GM18519 (cell line): Measurements from ENCODE around the gene ENTPD8.
"Not testable (repeated sequence)": the region's sequence is repeated elsewhere in the genome, so short reads cannot be mapped to it uniquely, and the experiment has no call there.

Source experiments
- ATAC-seq: cut with Tn5 transposase; IDR thresholded peaks from one replicate; pipeline ENCODE4 v1.9.1; 2021; ENCODE audit warnings: mild to moderate bottlenecking, moderate library complexity; ENCODE audit not compliant: unreplicated experiment, low FRiP score

Gene ENTPD8

DNA sequence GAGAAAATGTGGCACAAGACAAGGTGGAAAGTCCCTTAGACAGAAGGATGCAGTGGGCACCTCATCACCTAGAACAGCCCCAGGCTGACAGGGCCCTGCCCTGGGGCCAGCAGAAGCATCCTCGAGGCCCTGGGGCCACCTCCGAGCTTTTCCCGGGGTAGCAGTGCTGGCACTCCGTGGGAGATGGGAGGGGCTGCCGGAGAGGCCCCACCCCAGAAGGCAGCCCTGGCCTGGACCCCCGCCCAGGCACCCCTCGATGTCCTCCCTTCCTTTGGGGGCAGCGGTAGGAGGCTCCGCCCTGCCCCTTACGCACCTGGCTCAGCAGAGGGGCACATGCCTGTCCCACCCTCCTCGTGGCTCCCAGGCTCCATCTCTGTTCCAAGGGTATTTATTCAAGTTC lies 35.7 kb upstream of the ENTPD8 start:
- ATAC-seq, result no peak

DNA sequence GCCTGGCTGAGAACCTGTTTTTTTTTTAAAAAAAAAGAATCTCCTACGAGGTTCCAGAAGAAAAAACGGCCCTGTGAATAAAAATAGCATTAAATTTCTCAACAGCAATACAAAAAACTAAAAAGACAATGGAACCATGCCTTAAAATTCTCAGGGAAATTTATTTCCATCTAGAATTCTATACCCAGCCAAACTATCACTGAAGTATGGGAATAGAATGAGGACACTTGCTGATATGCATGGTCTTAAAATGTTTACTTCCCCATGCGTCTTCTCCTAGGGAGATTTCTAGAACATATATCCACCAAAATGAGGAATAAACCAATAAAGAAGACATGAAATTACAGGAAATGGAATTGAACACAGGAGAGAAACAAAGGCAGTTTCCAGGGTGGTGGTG lies 34.5 kb upstream of the ENTPD8 start:
- no peak for ATAC-seq

DNA sequence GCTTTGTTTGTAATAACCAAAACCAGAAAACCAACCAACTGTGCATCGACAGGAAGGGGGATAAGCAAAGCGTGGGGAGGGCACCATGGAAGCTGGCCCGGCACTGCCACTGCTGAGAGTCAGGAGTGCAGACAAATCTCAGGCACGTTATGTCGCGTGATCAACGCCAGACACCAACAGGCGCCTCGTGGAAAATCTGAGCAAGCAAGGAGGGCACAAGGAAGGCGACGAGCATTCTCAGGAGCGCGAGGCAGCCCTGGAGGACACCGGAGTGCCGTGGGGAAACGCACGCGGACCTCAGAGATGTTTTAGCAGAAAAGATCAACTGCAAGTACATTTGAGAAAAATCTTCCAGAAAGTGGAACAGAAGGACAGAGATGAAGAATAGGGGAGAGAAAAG lies 33.1 kb upstream of the ENTPD8 start:
- no peak for ATAC-seq

DNA sequence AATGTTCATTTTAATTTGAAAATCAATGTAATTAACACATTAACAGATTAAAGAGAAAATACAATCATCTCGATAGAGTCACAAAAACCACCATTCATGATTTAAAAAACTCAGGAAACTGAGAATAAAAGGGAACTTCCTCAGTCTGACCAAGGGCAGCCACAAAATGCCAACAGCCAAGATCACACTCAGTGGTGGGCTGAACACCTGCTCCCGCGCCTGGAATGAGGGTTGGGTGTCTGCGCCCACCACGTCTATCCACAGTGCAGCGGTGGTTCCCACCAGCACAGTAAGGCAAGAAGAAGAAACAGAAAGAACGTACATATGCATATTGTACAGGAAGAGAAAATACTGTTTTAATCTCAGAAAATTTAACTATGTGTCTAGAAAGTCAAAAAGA lies 29.6 kb upstream of the ENTPD8 start:
- no peak for ATAC-seq

DNA sequence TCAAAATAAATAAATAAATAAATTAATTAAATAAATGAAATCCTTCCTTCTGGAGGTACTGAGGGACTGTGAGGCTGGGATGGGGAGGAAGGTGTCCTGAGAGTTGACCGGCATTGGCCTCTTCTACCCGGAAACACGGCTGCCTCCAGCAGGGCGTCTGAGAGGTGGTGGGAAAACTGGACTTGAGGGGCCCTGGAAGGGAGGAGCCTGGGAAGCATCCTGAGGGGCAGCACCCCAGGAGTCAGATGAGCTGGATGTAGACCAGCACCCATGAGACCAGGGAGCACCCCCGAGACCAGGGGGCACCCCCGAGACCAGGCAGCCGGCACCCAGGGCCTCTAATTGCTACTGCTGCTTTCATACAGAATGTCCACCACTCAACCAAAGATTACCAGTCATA lies 26.7 kb upstream of the ENTPD8 start:
- no peak for ATAC-seq

DNA sequence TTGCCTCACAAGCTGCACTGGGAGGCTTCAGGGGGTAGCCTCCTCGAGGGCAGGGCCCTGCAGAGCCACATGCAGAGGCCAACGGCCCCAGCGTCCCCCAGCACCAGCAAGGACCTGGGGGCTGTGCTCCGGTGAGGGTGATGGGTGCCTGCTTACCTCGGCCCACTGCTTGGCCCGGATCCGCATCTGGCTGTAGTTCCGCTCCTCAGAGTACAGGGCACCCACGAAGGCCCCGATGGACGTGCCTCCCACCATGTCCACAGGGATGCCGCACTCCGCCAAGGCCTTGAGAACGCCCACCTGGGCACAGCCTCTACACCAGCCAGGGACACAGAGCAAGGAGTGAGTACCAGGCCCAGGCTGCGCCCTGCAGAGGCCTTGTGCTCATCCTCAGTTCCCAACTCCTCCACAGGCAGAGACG lies 26.0 kb upstream of the ENTPD8 start:
- ATAC-seq, result no peak

DNA sequence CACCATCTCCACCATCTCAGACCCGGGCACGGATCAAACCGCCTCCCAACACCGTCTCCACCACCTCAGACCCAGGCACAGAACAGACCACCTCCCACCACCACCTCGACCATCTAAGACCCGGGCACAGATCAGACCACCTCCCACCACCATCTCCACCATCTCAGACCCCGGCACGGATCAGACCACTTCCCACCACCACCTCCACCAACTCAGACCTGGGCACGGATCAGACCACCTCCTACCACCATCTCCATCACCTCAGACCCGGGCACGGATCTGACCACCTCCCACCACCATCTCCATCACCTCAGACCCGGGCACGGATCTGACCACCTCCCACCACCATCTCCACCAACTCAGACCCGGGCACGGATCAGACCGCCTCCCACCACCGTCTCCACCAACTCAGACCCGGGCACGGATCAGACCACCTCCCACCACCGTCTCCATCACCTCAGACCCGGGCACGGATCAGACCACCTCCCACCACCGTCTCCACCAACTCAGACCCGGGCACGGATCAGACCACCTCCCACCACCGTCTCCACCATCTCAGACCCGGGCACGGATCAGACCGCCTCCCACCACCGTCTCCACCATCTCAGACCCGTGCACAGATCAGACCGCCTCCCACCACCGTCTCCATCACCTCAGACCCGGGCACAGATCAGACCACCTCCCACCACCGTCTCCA lies 25.4 kb upstream of the ENTPD8 start:
- ATAC-seq, result not testable (repeated sequence)

DNA sequence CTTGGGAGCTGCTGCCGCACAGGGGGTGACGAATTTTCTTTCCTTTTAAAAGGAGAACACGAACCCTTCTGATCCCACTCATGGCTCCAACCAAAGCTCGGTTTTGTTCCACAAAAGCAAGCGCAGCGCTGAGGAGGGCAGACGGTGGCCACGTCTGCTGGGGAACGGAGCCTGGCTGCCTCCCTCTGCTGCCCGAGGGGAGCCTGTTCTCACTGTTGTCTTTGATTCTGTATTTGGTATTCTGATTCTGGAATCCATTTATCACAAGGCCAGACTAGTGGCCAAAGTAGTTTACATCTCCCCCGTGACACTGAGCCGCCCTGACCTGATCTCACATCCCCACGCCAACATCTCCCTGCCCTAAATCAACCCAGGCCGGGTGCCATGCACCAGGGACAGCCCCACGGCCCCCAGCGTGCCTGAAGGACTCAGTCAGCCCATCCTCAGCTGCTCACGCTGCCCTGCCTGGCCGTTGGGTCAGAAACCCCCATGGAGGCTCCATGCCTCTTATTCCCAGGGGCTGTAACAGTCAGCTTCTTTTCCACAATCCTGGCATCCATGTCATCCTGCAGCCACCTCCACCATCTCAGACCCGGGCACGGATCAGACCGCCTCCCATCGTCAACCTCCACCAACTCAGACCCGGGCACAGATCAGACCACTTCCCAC lies 24.7 kb upstream of the ENTPD8 start:
- ATAC-seq, result no peak

DNA sequence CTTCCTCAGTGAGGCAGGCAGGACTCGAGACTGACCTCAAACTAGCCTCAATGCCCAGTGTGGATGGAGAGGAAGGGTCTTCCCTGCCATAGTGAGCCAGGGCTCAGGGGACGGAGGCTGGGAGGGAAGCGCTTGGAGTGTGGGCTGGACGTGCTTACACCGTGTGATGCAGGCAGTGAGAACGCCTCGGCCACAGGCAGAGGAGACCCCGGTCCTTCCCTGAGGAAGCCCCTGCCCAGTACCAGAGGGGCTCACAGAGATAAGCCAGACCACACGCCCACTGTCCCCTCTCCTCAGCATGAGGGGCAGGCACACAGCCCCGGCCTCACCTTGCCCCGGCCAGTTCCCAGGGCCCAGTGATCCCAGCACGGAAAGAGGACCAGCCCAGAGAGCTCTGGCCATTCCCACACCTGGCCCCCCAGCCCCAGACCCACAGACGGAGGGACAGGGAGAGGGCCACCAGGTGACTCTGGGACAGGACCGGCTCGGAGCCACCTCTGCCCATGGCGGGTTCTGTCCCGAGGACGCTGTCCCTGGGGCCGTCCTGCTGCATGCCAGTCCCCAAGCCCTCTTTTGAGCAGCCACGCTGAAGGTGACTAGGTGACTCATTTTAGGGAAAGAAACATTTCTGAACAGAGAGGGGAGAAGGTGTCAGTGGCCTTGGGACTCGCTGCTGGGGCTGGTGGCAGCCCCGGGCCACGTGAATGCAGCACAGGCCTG lies 24.0 kb upstream of the ENTPD8 start:
- ATAC-seq, result no peak

DNA sequence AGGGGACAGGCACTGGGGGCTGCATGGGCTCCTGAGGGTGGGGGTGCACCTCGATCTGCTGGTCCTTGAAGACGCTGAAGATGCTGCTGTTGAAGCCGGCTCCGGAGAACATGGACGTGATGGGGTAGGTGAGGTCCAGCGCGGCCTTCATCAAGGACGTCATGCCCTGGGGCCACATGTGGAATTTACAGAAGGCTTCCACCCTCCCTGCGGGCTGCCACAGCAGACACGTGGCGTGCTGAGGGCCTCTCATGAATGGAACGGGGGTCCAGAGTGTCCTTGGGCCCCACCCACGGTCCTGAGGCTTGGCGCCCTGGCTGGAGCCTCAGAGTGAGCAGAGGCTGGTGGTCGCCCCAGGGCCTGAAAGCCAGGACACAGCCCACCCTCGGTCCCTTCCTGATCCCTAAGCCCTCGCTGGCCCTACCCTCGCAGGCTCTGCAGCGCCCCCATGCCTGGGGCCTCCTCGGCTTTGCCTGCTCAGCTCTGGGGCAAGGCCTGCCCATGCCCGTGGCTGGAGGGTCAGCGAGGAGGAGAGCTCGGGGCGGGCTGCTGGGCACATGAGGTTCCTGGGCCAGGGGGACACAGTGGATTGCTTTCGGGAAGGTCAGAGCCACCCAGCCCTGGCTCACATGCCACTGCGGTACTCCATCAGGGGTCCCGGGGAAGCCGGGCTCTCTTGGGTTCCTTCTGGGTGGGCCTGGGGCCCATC lies 23.3 kb upstream of the ENTPD8 start:
- no peak for ATAC-seq

DNA sequence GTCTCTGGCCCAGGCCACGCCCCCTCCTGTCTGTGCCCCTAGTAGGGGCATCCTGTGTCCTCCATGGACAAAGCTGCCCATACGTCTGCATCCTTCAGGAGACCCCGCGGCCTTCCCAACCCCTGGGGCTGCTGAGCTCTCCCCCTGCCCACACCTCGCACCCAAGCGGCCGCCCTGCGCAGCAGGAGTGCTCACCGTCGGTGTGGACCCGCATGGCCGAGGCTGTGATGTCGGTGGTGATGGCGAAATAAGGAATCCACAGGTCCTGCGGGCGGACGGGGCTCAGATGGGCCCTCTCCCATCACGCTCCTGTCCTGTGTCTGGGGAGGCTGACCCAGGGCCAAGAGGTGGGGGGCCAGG lies 22.8 kb upstream of the ENTPD8 start:
- ATAC-seq, result no peak

DNA sequence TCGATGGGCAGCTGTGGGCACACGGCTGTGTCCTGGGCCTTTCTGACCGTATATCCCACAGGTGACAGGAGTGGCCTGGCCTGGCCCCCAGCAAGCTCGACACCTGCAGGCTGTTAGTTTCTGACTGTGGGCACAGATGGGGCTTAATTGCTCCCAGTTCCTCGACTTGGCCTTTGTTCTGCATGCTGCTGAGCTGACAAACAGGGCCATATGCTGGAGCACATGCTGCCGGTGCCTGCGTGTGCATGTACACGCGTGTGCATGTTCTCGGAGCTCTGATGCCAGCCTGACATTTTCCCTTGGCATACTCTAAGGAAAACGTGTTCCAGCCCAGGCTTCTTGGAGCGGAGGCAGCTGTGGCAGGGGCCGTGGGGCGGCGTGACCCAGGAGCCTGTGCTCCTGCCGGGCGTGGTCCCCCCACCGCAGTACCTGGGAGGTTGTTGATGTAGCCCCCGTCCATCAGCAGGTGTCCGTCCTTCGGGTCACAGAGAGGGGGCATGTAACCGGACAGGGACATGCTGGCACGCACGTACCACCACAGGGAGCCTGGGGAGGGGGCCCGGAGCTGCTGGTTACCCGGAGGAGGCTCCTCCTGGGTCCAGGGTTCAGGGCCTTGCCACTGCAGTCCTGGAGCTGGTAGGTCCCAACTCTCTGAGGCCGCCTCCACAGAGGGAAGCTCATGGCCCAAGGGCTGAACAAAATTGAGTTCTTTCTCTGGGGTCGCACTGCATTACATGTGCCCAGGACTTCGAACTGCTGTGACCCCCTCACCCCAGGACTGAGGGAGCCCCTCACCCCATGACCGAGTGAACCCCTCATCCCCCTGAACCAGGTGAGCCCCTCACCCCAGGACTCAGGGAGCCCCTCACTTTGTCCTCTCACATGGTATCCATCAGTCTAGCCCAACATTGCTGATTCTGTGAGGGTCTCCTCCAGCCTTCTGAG lies 22.1 kb upstream of the ENTPD8 start:
- no peak for ATAC-seq

DNA sequence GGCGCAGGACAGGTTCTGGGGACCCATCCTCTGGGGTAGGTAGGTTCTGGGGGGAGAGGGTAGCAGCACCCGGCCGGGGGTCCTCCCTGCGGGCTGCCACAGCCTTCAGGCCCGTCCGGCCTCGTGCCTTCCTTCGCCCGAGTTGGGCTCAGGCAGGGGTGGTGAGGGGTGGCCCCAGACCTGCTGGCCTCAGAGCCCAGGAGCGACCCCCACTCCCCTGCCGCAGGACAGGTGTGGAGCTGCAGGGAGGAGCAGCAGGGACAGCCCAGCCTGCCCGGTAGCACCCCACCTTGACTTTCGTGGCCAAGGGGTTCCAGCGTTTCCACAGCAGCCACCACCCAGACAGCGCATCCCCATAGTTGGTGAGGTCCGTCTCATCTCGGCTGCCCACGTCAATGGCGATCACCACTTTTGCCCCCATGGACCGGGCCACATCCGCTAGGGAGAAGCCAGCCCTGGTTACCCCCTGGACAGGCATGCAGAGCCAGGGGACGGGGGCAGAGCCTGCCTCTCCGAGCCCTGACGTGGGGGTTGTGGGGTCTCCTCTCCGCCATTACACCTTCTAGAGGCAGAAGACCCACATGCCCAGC lies 21.3 kb upstream of the ENTPD8 start:
- no peak for ATAC-seq

DNA sequence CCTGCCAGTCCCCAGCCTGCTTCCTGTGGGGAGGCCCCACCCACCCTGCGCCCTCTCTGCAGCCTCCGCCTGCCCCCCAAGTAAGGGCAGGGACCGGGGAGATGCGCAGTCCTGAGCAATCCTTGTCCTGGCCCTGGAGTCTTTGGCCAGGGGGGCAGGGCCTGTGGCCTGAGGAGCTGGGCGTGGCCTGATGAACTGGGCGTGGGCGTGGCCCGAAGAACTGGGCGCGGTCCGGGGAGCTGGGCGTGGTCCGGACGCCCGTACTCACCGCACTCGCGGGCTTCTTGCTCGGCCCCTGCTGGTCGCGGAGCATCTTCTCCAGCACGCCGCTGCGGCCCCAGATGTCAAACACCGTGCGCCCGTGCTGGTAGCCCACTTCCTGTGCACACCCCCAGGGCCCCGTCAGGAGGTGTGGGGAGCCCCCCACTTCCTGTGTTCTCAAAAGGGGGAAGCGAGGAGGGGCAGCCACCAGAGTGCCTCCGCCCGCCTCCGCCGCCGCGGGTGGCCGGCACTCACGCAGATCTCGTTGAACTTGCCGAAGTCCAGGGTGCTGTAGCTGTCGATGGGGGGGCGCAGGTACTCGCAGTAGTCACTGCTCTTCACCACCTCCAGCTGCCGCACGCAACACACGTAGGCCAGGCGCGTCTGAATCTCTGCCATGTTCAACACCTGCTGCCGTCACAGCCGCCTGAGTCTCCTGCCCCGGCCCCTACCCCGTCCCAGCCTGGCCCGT lies 20.7 kb upstream of the ENTPD8 start:
- ATAC-seq, result peak; percentile 37

DNA sequence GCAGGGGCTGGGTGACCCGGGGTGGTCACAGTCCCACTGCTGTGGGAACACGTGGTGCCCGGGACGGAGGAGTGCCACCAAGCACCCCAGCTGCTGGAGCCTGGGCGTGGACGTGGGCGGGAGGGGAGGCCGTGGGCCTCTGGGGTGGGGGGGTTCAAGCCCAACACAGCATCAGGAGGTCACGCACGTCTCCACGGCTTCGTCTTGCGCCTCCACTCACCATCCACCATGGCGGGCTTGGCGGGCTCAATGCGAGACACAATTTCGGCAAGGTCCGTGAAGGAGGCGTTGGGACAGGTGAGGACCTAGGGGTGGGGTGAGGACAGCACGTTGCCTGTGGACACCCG lies 20.1 kb upstream of the ENTPD8 start:
- no peak for ATAC-seq

DNA sequence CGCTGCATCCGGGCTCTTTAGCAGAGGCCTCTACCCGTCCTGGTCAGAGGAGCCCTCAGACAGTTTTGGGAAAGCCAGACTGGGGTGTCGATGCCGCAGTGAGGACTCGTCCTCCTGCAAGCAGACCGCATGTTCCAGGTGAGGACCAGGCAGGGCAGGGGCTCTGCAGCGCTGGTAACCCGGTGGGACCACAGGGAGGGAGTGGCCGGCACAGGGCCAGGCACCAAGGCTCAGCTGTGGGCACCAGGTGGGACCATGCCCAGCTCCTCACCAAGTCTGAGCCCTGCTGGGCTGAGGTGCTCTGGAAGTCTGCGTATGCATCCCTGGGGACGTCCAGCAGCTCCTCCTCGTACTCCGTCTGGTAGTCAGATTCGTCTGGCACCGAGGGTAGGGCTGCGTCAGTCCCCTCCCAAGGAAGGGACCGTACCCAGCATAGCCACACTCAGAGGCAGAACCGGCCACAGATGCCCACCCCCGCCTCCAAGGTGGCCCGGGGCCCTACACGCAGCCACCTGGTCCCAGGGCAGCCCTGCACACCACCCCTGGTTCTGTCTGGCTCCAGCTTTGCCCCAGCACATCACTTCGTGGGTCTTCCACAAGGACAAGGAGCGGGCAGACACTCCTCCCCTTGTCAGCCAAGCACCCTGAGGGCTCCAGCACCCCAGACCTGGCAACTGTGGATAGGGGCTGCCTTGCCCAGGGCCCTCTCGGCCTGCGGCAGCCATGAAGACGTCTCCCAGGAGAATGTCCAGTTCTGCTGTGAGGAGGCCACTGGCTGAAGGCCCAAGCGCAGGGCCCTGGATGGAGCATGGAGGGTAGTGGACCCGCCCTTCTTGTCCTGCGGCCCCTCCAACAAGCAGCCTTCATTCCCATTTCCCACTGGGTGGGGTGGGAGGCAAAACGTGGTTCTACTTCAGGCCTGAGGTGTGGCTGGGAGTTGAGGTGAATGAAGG lies 19.5 kb upstream of the ENTPD8 start:
- ATAC-seq, result no peak

DNA sequence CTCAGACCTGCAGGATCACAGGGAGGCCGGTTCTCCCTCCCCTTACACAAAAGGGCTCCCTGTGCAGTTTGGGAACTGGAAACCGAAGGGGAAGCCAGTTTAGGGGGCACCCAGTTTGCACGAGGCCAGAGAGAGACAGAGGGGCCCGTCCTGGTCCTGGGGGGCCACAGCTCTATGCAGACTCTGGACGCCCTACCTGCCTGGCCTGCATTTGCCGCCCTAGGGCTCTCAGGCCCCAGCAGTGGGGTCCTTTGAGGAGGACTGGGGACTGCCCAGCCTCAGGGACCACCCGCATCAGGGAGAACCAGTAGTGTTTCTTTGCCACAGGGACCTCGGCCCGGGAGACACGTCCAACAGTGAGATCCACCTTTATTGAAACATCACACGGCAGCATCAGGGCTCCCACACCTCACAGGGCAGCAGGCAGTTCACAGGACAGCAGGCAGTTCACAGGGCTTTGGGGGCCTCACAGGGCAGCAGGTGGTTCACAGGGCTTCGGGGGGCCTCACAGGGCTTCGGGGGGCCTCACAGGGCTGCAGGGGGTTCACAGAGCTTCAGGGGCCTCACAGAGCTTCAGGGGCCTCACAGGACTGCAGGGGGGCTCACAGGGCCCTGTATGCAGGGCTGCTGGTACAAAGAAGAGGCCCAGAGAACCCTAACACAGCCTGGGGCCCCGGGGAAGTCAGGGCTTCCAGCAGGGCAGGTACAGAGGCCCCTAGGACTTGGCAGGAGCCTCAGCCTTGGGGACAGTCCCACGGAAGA lies 18.6 kb upstream of the ENTPD8 start:
- no peak for ATAC-seq
